ENCODE results near the gene LGALS9. TPM values are rescaled to one million over a fixed set of nuclear protein-coding genes. Genes with fewer than 3 reads are reported as not detected.

The LGALS9 gene
- total and polyA plus RNA-seq, 9 of the 15 experiments (the other 6 are each of a cell fraction or from before 2014, with no cell fraction given) = 0.45 to 6.9 (median 2.8) TPM

DNA sequence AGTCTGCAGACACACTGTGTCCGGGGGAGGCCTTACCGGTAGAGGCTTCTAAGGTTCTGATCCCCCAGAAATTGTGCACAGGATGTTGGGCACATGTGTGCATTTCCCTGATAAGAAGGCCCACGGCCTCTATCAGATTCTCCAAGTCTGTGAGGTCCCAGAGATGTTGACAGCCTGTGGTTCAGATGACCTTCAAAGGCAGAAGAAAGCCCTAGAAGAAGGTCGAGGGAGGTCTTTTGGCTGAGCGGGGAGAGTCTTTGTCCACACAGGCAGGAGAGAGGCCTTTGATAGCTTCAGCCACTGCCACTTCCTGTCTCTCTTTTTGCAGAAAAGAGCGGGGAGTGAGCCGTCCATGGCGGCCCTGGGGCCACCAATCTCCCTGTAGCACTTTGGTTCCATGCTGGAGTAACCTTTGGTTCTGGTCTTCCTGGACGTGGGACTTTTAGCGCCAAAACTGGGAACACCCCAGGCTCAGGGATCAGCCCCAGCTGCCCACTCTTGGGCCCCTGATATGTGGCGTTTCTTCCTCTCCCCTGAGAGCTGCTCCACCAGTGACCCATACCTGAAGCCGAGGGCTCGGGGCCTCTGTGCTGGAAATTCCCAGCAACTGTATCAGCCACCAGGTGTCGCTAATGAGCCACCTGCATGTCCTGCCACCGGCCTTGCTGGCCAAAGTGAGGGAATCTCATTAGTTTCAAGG, 28.1 kb upstream of the LGALS9 start (continued):
- no peak for TF ChIP-seq ZNF3 (CRISPR knock-in tag; IDR thresholded peaks at IDR 0.05)
- peak in 1 of 2 experiments; percentile 84; a peak in 2 of 4 replicates for TF ChIP-seq ZMIZ1 (IDR thresholded peaks at IDR 0.05; ENCODE audit: low read depth in 2 of 2, low read length in 2 of 2)
- peak; percentile 97 for TF ChIP-seq CTBP1 (IDR thresholded peaks at IDR 0.05; ENCODE audit: borderline replicate concordance)
- TF ChIP-seq LCOR (CRISPR knock-in tag; IDR thresholded peaks at IDR 0.05) = no peak
- TF ChIP-seq, protein P1, sequence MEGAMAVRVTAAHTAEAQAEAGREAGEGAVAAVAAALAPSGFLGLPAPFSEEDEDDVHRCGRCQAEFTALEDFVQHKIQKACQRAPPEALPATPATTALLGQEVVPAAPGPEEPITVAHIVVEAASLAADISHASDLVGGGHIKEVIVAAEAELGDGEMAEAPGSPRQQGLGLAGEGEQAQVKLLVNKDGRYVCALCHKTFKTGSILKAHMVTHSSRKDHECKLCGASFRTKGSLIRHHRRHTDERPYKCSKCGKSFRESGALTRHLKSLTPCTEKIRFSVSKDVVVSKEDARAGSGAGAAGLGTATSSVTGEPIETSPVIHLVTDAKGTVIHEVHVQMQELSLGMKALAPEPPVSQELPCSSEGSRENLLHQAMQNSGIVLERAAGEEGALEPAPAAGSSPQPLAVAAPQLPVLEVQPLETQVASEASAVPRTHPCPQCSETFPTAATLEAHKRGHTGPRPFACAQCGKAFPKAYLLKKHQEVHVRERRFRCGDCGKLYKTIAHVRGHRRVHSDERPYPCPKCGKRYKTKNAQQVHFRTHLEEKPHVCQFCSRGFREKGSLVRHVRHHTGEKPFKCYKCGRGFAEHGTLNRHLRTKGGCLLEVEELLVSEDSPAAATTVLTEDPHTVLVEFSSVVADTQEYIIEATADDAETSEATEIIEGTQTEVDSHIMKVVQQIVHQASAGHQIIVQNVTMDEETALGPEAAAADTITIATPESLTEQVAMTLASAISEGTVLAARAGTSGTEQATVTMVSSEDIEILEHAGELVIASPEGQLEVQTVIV (CRISPR knock-in tag; IDR thresholded peaks at IDR 0.05; ENCODE audit: borderline replicate concordance) = no peak
- TF ChIP-seq ATF3 (IDR thresholded peaks at IDR 0.05) = no peak
- TF ChIP-seq ATF3 (CRISPR knock-in tag; conservative IDR thresholded peaks at IDR 0.05) = no peak
- TF ChIP-seq RNF219 (CRISPR knock-in tag; IDR thresholded peaks at IDR 0.05) = no peak
- TF ChIP-seq ZNF764 (CRISPR knock-in tag; IDR thresholded peaks at IDR 0.05; ENCODE audit: low read depth) = no peak
- TF ChIP-seq ZNF589 (CRISPR knock-in tag; IDR thresholded peaks at IDR 0.05; ENCODE audit: low read depth) = peak; percentile 81
- TF ChIP-seq, protein P2, sequence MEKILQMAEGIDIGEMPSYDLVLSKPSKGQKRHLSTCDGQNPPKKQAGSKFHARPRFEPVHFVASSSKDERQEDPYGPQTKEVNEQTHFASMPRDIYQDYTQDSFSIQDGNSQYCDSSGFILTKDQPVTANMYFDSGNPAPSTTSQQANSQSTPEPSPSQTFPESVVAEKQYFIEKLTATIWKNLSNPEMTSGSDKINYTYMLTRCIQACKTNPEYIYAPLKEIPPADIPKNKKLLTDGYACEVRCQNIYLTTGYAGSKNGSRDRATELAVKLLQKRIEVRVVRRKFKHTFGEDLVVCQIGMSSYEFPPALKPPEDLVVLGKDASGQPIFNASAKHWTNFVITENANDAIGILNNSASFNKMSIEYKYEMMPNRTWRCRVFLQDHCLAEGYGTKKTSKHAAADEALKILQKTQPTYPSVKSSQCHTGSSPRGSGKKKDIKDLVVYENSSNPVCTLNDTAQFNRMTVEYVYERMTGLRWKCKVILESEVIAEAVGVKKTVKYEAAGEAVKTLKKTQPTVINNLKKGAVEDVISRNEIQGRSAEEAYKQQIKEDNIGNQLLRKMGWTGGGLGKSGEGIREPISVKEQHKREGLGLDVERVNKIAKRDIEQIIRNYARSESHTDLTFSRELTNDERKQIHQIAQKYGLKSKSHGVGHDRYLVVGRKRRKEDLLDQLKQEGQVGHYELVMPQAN (IDR thresholded peaks at IDR 0.05; ENCODE audit: borderline replicate concordance) = no peak
- TF ChIP-seq ZNF12 (CRISPR knock-in tag; IDR thresholded peaks at IDR 0.05) = no peak
- TF ChIP-seq MYC (IDR thresholded peaks at IDR 0.05; ENCODE audit: low read depth, low read length) = peak; percentile 85
- TF ChIP-seq MYC (CRISPR knock-in tag; IDR thresholded peaks at IDR 0.05; ENCODE audit: borderline replicate concordance, low read depth) = peak; percentile 64; the same call in 1 of the 2 replicates
- peak; percentile 46; the same call in 1 of the 2 replicates for TF ChIP-seq ZNF239 (CRISPR knock-in tag; IDR thresholded peaks at IDR 0.05)
- no peak for TF ChIP-seq ZNF347 (CRISPR knock-in tag; IDR thresholded peaks at IDR 0.05; ENCODE audit: low read depth)
